ENCODE measurements around the gene KCNG2.

The KCNG2 gene

GRCh38 chr18:79944126-79944731 lies 146.5 kb downstream of the KCNG2 start:
- peak; percentile 75 for DNase-seq

- DNase-seq: no peak
Observed at GRCh38 chr18:79944746-79945117, 147.0 kb downstream of the KCNG2 start.

DNA sequence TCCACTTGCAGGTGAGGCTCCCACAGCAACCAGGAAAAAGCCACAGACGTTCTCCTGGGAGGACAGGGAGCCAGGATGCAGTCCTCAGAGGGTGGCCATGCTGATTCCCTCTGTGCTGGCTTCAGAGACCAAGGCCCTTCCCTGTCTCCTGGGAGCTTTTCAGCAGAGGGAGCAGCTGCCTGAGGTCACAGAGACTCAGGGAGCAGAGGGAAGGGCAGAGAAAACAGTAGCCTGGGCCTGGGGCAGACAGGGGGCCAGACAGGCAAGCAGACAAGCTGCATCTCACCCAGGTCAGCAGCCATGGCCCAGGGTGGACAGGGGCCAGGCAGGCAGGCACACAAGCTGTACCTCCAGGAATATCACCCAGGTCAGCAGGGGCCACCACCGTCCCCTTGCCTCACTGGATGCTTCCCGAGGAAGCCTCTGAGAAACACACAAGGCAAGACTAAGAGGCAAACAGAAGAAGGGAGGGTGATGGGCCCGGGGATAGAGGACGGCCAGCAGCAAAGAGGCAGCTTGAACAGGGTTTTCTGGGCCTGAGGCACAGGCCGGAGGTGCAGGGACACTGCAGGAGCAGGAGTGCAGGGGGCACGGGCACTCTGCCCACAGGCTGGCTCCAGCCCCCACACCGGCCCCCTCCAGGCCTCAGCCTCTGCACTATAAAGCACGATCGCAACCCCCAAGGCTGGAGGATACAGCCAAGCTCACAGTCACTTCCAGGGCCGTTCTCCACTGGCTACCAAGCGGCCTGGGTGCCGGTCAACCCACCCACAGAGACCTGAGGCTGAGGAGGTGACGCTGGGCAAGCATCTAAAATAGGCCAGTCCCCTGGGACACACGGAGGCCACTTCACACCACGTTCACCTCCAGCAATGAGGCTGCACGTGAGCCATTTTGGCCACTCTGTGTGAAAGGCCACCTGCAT lies 147.6 kb downstream of the KCNG2 start:
- no peak for DNase-seq

- DNase-seq: no peak
Observed at GRCh38 chr18:79947054-79947755, 149.5 kb downstream of the KCNG2 start.

GRCh38 chr18:79947881-79948610 lies 150.3 kb downstream of the KCNG2 start:
- DNase-seq: no peak

DNA sequence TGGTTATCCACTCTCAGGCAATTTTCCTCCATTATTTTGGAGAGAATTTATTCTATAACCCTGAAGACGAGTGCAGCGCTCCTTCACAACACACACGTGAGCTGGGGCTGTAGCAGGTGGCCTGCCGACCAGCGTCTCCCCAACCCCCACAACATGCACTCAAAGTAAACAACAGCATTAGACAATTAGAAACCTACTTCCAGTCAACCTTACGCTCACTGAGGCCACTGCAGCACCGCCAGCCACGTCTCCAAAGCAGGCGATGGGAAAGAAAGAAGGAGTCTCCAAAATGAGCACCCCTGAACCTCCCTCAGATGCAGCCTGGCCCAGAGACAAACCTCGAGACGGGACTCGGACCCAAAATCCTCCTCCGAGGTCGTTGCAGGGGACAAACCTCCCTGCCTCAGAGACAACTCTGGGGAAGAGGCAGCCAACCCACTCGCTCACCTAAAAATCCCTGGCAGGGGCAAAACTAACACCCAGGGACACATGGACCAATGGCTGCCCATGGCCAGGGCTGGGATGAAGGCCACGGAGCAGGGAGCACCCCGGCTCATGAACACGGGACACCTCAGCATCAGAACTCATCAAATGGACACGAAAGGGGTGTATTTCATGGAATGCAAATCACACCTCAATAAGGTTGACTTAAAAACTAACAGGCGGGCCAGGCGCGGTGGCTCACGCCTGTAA lies 151.1 kb downstream of the KCNG2 start:
- no peak for DNase-seq

All from COR-L47 (cell line).